ENCODE data around the gene MFSD11. TPM values are rescaled to one million over a fixed set of nuclear protein-coding genes. Genes with fewer than 3 reads are reported as not detected.

Gene MFSD11
- total and polyA plus RNA-seq, 2 of the 8 experiments (the other 6 are each of a cell fraction or from before 2014, with no cell fraction given) = 17.7 to 19.8 TPM

DNA sequence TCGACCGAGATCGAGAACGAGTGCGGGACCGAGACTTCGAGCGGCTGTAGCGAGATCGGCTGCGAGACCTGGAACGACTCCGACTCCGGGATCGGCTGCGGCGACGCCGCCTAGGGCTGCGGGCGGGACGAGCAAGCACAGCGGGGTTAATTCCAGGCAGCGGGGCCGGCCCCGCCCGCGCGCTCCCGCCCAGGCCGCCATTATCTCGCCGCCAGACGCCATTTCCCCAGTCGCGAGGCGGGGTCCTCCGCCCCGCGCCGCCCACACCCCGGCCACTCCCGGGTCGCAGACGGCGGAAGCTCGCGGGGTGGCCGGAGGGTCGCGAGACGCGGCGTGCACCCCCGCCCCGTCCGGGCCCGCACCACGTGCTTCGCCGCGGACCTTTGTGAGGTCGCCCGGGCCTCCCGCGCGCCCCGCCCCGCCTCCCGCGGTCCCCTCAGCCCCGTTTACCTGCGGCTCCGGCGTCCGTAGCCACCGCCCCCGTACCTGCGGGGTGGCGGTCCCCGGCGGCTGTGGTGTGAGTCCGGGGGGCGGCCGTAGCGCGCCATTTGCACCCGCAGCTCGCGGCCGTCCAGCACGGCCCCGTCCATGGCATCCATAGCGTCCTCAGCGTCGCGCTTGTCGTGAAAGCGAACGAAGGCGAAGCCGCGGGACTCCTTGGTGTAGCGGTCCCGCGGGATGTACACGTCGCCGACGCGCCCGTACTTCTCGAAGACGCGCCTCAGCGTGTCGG, 1.4 kb upstream of the MFSD11 start (continued):
- no peak for TF ChIP-seq SP4 (IDR thresholded peaks at IDR 0.05; ENCODE audit: low read length)
- peak; percentile 70 for TF ChIP-seq RBBP5 (IDR thresholded peaks at IDR 0.05; ENCODE audit: borderline replicate concordance, low read depth, low read length)
- no peak for TF ChIP-seq SIRT6 (IDR thresholded peaks at IDR 0.05; ENCODE audit: low read length)
- peak; percentile 68 for TF ChIP-seq MAX (IDR thresholded peaks at IDR 0.05)
- peak; percentile 18 for TF ChIP-seq TAF7 (optimal IDR thresholded peaks at IDR 0.05; ENCODE audit: borderline replicate concordance, low read depth, low read length)
- TF ChIP-seq TBP (IDR thresholded peaks at IDR 0.05; ENCODE audit: low read depth, low read length) = peak; percentile 66; the same call in 1 of the 2 replicates
- peak; percentile 95; the same call in 1 of the 2 replicates for TF ChIP-seq POLR2AphosphoS5 (IDR thresholded peaks at IDR 0.05; ENCODE audit: low read depth, low read length)
- no peak for TF ChIP-seq KDM4A (IDR thresholded peaks at IDR 0.05; ENCODE audit: low read depth, low read length, severe bottlenecking)
- TF ChIP-seq MAFK (IDR thresholded peaks at IDR 0.05; ENCODE audit: low read depth, low read length) = no peak
- 0 out of 2 replicates have a peak, but pooled peaks have one; percentile 29 for TF ChIP-seq TEAD4 (IDR thresholded peaks at IDR 0.05; ENCODE audit: low read depth, low read length)
- no peak for TF ChIP-seq ZNF274 (IDR thresholded peaks at IDR 0.05; ENCODE audit: borderline replicate concordance, extremely low read depth, low read length)
- TF ChIP-seq USF2 (IDR thresholded peaks at IDR 0.05; ENCODE audit: low read length) = no peak
- TF ChIP-seq SP2 (IDR thresholded peaks at IDR 0.05; ENCODE audit: low read length) = no peak
- TF ChIP-seq PHF8 (conservative IDR thresholded peaks at IDR 0.05; ENCODE audit: low read depth, low read length) = no peak; the same call in 1 of the 2 replicates
- no peak for TF ChIP-seq SAP30 (IDR thresholded peaks at IDR 0.05; ENCODE audit: insufficient read depth, insufficient replicate concordance, low read length)
- TF ChIP-seq SIX5 (IDR thresholded peaks at IDR 0.05; ENCODE audit: low read depth, low read length) = no peak
- TF ChIP-seq EGR1 (IDR thresholded peaks at IDR 0.05; ENCODE audit: borderline replicate concordance, low read depth, low read length) = peak; percentile 12; the same call in 1 of the 2 replicates
- peak; percentile 24; the same call in 1 of the 2 replicates for TF ChIP-seq CREB1 (IDR thresholded peaks at IDR 0.05)
- TF ChIP-seq POU5F1 (IDR thresholded peaks at IDR 0.05; ENCODE audit: low read depth, low read length) = no peak
- TF ChIP-seq, protein P1, sequence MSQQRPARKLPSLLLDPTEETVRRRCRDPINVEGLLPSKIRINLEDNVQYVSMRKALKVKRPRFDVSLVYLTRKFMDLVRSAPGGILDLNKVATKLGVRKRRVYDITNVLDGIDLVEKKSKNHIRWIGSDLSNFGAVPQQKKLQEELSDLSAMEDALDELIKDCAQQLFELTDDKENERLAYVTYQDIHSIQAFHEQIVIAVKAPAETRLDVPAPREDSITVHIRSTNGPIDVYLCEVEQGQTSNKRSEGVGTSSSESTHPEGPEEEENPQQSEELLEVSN (IDR thresholded peaks at IDR 0.05) = no peak
- peak; percentile 66 for TF ChIP-seq ASH2L (IDR thresholded peaks at IDR 0.05; ENCODE audit: low read length)
- no peak for TF ChIP-seq SRF (IDR thresholded peaks at IDR 0.05; ENCODE audit: low read depth, low read length)
- TF ChIP-seq TAF1 (IDR thresholded peaks at IDR 0.05; ENCODE audit: low read depth, low read length) = peak; percentile 63
- peak; percentile 97 for TF ChIP-seq YY1 (IDR thresholded peaks at IDR 0.05; ENCODE audit: low read depth, low read length)
